ENCODE measurements around the gene RBMXL3. TPM values are rescaled to one million over a fixed set of nuclear protein-coding genes. Genes with fewer than 3 reads are reported as not detected.

The RBMXL3 gene
- total and polyA plus RNA-seq, 2 of the 8 experiments (the other 6 are each of a cell fraction or from before 2014, with no cell fraction given): not detected

DNA sequence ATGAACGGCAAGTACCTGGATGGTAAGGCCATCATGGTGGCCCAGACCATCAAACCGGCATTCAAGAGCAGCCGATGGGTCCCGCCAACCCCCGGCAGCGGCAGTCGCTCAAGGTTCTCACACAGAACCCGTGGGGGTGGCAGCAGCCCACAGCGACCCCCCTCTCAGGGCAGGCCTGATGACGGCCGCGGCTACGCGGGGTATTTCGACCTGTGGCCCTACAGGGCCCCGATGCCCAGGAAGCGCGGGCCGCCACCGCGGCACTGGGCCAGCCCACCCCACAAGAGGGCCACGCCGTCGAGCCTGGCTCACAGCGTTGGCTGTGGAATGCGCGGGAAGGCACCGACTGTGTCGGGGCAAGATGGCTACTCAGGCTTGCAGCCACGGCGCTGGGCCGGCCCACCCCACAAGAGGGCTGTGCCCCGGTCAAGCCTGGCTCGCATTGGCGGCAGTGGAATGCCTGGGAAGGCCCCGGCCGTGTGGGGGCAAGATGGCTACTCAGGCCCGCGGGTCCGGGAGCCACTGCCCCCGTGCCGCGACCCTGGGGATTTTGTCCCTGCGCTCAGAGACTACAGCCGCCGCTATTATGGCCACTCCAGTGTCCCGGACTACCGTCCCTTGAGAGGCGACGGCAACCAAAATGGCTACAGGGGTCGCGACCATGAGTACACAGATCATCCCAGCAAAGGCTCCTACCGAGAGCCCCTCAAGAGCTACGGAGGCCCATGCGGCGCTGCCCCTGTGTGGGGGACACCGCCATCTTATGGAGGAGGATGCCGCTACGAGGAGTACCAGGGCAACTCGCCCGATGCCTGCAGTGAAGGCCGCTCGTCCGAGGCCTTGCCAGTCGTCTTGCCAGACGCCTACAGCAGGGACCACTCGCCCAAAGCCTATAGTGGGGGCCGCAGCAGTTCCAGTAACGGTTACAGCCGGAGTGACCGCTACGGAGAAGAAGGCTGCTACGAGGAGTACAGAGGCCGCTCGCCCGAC lies 731 bp downstream of the RBMXL3 start (continued):
- TF ChIP-seq RFX5 (IDR thresholded peaks at IDR 0.05; ENCODE audit: borderline replicate concordance, low read depth, low read length) (no peak), RBBP5 (IDR thresholded peaks at IDR 0.05; ENCODE audit: borderline replicate concordance, low read depth, low read length) (no peak), ZNF274 (IDR thresholded peaks at IDR 0.05; ENCODE audit: borderline replicate concordance, extremely low read depth, low read length) (no peak), MAFK (IDR thresholded peaks at IDR 0.05; ENCODE audit: low read depth, low read length) (no peak), CBX8 (IDR thresholded peaks at IDR 0.05; ENCODE audit: borderline replicate concordance, low read depth, low read length) (no peak), SP2 (IDR thresholded peaks at IDR 0.05; ENCODE audit: low read length) (no peak)
- TF ChIP-seq, protein P1, sequence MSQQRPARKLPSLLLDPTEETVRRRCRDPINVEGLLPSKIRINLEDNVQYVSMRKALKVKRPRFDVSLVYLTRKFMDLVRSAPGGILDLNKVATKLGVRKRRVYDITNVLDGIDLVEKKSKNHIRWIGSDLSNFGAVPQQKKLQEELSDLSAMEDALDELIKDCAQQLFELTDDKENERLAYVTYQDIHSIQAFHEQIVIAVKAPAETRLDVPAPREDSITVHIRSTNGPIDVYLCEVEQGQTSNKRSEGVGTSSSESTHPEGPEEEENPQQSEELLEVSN (IDR thresholded peaks at IDR 0.05): no peak

Data from H1 (cell line).